Lung (tissue), 12 donors: ENCODE data around the gene PADI2. TPM values are rescaled to one million over a fixed set of nuclear protein-coding genes. Genes with fewer than 3 reads are reported as not detected.
"Not testable (repeated sequence)": the region's sequence is repeated elsewhere in the genome, so short reads cannot be mapped to it uniquely, and the experiment has no call there.

Experiments
- ATAC-seq: fragments of 200-7000 bp; cut with Tn5 transposase; one replicate; pipeline ENCODE4 v1.9.1; 2020; ENCODE audit warnings: moderate number of reproducible peaks; ENCODE audit not compliant: insufficient read depth, low FRiP score
- DNase-seq, 3 donors: peaks; one replicate each; pipeline ENCODE4 v3.0.0-alpha.2; 2013 to 2017
- H3K27ac ChIP-seq, 2 donors: one replicate each; pipeline ENCODE4 v1.5.1; 2013; ENCODE audit warnings: mild to moderate bottlenecking in 2 of 2, moderate library complexity in 2 of 2, control low read depth in 1 of 2, inconsistent platforms in 1 of 2, low read depth in 1 of 2, low read length in 1 of 2
- H3K27me3 ChIP-seq, 3 donors: one replicate each; pipeline ENCODE4 v1.5.1; 2013; ENCODE audit warnings: low read length in 2 of 3; ENCODE audit not compliant: control insufficient read depth in 3 of 3, insufficient read depth in 3 of 3
- H3K36me3 ChIP-seq, 4 donors: one replicate each; pipeline ENCODE4 v1.5.1; 2013; ENCODE audit warnings: low read length in 4 of 4, mild to moderate bottlenecking in 1 of 4, moderate library complexity in 1 of 4; ENCODE audit not compliant: control insufficient read depth in 4 of 4, insufficient read depth in 4 of 4
- H3K4me1 ChIP-seq, 5 donors: one replicate each; pipeline ENCODE4 v1.5.1; 2013; ENCODE audit warnings: low read length in 5 of 5, mild to moderate bottlenecking in 2 of 5, moderate library complexity in 1 of 5; ENCODE audit not compliant: control insufficient read depth in 5 of 5, insufficient read depth in 5 of 5
- H3K4me3 ChIP-seq: one replicate; pipeline ENCODE4 v1.5.1; 2013; ENCODE audit warnings: mild to moderate bottlenecking, control low read depth, moderate library complexity
- H3K9ac ChIP-seq, 2 donors: one replicate each; pipeline ENCODE4 v1.5.1; 2013; ENCODE audit warnings: low read length in 2 of 2, control low read depth in 1 of 2; ENCODE audit not compliant: insufficient read depth in 1 of 2
- H3K9me3 ChIP-seq, 4 donors: one replicate each; pipeline ENCODE4 v1.5.1; 2013; ENCODE audit warnings: low read length in 3 of 4, mild to moderate bottlenecking in 1 of 4, moderate library complexity in 1 of 4; ENCODE audit not compliant: control insufficient read depth in 4 of 4, insufficient read depth in 3 of 4
- WGBS, 2 donors: extraction: QIAGEN DNeasy Blood & Tissue Kit; methylation state at CpG; one replicate each; pipeline ENCODE4 v1.1.7; 2013; 5-methylcytosine and 5-hydroxymethylcytosine counted together
- polyA plus RNA-seq, 2 donors: library from polyadenylated mRNA; stranded (reverse); fragments of 200-250 nt; gene quantifications; one replicate each; pipeline ENCODE4 v1.2.1, GENCODE V29; 2013
- total RNA-seq, 2 donors: library from RNA; depleted of rRNA in 1 of 2; stranded (reverse); fragments of >200 nt in 1 of 2; gene quantifications; one replicate each; pipeline ENCODE4 v1.2.1, GENCODE V29; 2014 to 2021
- TF ChIP-seq, protein P1 (sequence below): IDR thresholded peaks from 2 replicates; pipeline ENCODE4 v1.5.1; 2012; ENCODE audit warnings: mild to moderate bottlenecking; ENCODE audit errors: control extremely low read depth, extremely low read depth
- donor health status: control.
- donor health status: control.
- donor health status: Bipolar disorder and iron deficiency.
- donor health status: healthy.
- donor health status: DM: yes; HTN: yes; CAD: no.

PADI2 gene
- total and polyA plus RNA-seq, 4 donors, result 1.2 to 12.8 (median 3.4) TPM

DNA sequence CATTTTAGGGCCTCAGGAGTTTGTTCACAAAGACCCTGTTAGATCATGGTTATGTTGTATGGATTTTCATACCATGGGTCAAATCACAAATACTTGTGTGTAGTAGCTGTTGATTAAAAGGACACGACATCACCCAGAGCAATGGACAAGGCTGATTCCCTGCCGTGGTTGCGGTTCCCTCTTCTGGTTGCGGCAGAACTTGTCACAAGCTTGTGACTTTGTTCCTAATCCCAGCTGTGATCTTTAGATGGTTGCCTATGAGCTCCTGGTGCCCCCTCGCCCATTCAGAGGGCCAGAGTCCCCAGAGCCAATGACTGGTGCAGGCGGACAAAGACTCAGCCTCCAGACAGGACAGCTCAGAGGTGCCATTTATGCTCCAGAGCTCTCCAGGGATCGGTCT is 53.6 kb downstream of the PADI2 start:
- H3K4me1 ChIP-seq, result peaks cover 0 to 2% (median 0%) of the 10 kb centered on the region in 5 donors
- 76 to 80% methylated on average over 7 of the region's 7 CpGs for WGBS, 2 donors
- H3K27ac ChIP-seq, result no peak overlapping the region
- peaks cover 0 to 2% (median 0%) of the 10 kb centered on the region in 4 donors for H3K9me3 ChIP-seq
- H3K27me3 ChIP-seq, result no peaks in the 10 kb centered on the region
- no peak overlapping the region for H3K4me3 ChIP-seq
- DNase-seq (no peak), ATAC-seq (no peak)
- no peak overlapping the region for H3K9ac ChIP-seq
- H3K36me3 ChIP-seq, result no peaks in the 10 kb centered on the region
- TF ChIP-seq, protein P1, sequence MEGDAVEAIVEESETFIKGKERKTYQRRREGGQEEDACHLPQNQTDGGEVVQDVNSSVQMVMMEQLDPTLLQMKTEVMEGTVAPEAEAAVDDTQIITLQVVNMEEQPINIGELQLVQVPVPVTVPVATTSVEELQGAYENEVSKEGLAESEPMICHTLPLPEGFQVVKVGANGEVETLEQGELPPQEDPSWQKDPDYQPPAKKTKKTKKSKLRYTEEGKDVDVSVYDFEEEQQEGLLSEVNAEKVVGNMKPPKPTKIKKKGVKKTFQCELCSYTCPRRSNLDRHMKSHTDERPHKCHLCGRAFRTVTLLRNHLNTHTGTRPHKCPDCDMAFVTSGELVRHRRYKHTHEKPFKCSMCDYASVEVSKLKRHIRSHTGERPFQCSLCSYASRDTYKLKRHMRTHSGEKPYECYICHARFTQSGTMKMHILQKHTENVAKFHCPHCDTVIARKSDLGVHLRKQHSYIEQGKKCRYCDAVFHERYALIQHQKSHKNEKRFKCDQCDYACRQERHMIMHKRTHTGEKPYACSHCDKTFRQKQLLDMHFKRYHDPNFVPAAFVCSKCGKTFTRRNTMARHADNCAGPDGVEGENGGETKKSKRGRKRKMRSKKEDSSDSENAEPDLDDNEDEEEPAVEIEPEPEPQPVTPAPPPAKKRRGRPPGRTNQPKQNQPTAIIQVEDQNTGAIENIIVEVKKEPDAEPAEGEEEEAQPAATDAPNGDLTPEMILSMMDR, result no peak

DNA sequence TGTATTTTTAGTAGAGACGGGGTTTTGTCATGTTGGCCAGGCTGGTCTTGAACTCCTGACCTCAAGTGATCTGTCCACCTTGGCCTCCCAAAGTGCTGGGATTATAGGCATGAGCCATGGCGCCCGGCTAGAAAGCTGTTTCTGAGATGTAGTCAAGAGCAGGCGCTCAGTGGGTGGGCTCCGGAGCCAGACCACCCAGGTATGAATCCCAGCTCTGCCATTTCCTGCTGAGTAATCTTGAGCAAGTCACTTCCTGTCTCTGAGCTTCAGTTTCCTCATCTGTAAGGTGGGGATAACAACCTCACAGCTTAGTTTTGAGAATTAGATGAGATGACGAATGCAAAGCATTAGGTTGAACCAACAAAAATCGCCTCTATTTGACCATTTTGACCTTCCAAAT is 56.5 kb downstream of the PADI2 start:
- ATAC-seq, H3K36me3 ChIP-seq, H3K9ac ChIP-seq, H3K4me3 ChIP-seq, H3K4me1 ChIP-seq, DNase-seq, H3K9me3 ChIP-seq, H3K27me3 ChIP-seq, H3K27ac ChIP-seq: not testable (repeated sequence)
- 70 to 72% methylated on average over 7 of the region's 7 CpGs for WGBS, 2 donors

DNA sequence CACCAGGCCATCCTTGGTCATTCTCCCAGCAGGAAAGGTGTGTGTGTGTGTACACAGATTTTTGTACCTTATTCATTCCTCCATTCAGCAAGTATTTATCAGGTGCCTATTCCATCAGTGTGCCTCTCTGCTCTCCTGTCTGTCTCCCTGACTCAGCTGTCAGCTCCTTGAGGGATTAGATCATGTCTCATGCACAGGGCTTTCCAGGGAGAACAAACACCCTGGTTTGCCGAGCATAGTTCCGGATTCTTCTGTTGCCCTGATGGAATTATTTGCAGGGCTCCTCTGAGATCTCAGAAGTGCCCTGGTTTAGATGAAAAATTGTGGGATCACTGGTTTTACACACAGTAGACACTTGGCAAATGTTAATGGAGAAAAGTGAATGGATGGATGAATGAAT is 57.4 kb downstream of the PADI2 start:
- TF ChIP-seq, protein P1, result no peak
- WGBS, 2 donors, result 66 to 79% methylated on average over 2 of the region's 2 CpGs
- H3K4me3 ChIP-seq, result no peak overlapping the region
- H3K27me3 ChIP-seq, result peaks cover 0 to 2% (median 0%) of the 10 kb centered on the region in 3 donors
- ATAC-seq (no peak), DNase-seq (no peak)
- peaks cover 0 to 2% (median 0%) of the 10 kb centered on the region in 5 donors for H3K4me1 ChIP-seq
- H3K27ac ChIP-seq, result no peak overlapping the region
- no peak overlapping the region for H3K9ac ChIP-seq
- peaks cover 0 to 2% (median 0%) of the 10 kb centered on the region in 4 donors for H3K9me3 ChIP-seq
- no peaks in the 10 kb centered on the region for H3K36me3 ChIP-seq

DNA sequence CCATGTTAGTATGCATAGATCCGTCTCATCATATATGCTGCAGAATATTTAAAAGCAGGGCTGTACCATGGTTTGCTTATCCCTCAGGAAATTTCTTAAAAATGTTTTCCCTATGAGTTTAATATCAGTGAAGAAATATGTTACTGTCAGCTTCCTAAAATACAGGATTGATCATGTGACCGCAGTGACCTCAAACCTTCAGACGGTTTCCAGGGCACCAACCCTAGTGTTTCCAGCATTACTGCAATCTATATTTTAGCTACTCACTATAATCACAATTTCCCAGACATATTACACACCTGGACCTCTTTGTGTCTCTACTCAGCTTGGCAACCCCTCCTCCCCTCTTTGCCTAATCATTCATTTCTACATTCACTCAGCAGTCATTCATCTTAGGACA is 57.8 kb downstream of the PADI2 start:
- H3K4me1 ChIP-seq, result peaks cover 0 to 2% (median 0%) of the 10 kb centered on the region in 5 donors
- 38 to 64% methylated on average over 3 of the region's 3 CpGs for WGBS, 2 donors
- peaks cover 0 to 2% (median 0%) of the 10 kb centered on the region in 3 donors for H3K27me3 ChIP-seq
- H3K9me3 ChIP-seq, result peaks cover 0 to 2% (median 0%) of the 10 kb centered on the region in 4 donors
- TF ChIP-seq, protein P1, result no peak
- DNase-seq (no peak), ATAC-seq (no peak)
- H3K36me3 ChIP-seq, result no peaks in the 10 kb centered on the region
- H3K9ac ChIP-seq, result no peak overlapping the region
- no peak overlapping the region for H3K4me3 ChIP-seq
- no peak overlapping the region for H3K27ac ChIP-seq
